H9 (cell line): ENCODE data around the gene NOG. TPM values are rescaled to one million over a fixed set of nuclear protein-coding genes. Genes with fewer than 3 reads are reported as not detected.

ENCODE experiments used
- DNase-seq: peaks from one replicate; pipeline ENCODE4 v3.0.0-alpha.2; 2017
- H2AFZ ChIP-seq: one replicate; pipeline ENCODE4 v1.6.1; 2013; ENCODE audit warnings: mild to moderate bottlenecking, low read length, control low read depth, moderate library complexity
- H2AK5ac ChIP-seq: 2 replicates; pipeline ENCODE4 v1.6.1; 2013; ENCODE audit warnings: low read length, control low read depth, mixed read lengths; ENCODE audit not compliant: insufficient read length
- H2BK120ac ChIP-seq: one replicate; pipeline ENCODE4 v1.6.1; 2013; ENCODE audit warnings: low read depth, mild to moderate bottlenecking, low read length, control low read depth, inconsistent platforms; ENCODE audit not compliant: poor library complexity, severe bottlenecking
- H2BK12ac ChIP-seq: 2 replicates; pipeline ENCODE4 v1.6.1; 2013; ENCODE audit warnings: low read length, control low read depth, mixed read lengths, low read depth; ENCODE audit not compliant: insufficient read length
- H2BK15ac ChIP-seq: 2 replicates; pipeline ENCODE4 v1.6.1; 2013; ENCODE audit warnings: low read depth, low read length, control low read depth
- H2BK20ac ChIP-seq: one replicate; pipeline ENCODE4 v1.6.1; 2013; ENCODE audit warnings: low read depth, mild to moderate bottlenecking, low read length, control low read depth, inconsistent platforms; ENCODE audit not compliant: poor library complexity, severe bottlenecking
- H2BK5ac ChIP-seq: 2 replicates; pipeline ENCODE4 v1.6.1; 2013; ENCODE audit warnings: low read length, control low read depth, mixed read lengths; ENCODE audit not compliant: insufficient read length
- H3K14ac ChIP-seq: 2 replicates; pipeline ENCODE4 v1.6.1; 2013; ENCODE audit warnings: low read length, control low read depth; ENCODE audit not compliant: insufficient read depth
- H3K18ac ChIP-seq: 2 replicates; pipeline ENCODE4 v1.6.1; 2013; ENCODE audit warnings: low read depth, mild to moderate bottlenecking, mixed read lengths, low read length, control low read depth; ENCODE audit not compliant: insufficient read length
- H3K23ac ChIP-seq: 2 replicates; pipeline ENCODE4 v1.6.1; 2013; ENCODE audit warnings: low read length, control low read depth, mixed read lengths, low read depth; ENCODE audit not compliant: insufficient read length
- H3K23me2 ChIP-seq: 2 replicates; pipeline ENCODE4 v1.6.1; 2013; ENCODE audit warnings: low read depth, mild to moderate bottlenecking, mixed read lengths, low read length, control low read depth; ENCODE audit not compliant: insufficient read length, poor library complexity, severe bottlenecking
- H3K27ac ChIP-seq: 2 replicates; pipeline ENCODE4 v1.5.1; 2013; ENCODE audit warnings: low read length, control low read depth, mixed read lengths, low read depth; ENCODE audit not compliant: insufficient read length
- H3K27me3 ChIP-seq: 2 replicates; pipeline ENCODE4 v1.6.1; 2013; ENCODE audit warnings: low read length, control low read depth, inconsistent platforms; ENCODE audit not compliant: insufficient read depth
- H3K4ac ChIP-seq: 2 replicates; pipeline ENCODE4 v1.6.1; 2013; ENCODE audit warnings: low read depth, mild to moderate bottlenecking, control low read depth, inconsistent platforms, low read length, moderate library complexity
- H3K4me1 ChIP-seq: 2 replicates; pipeline ENCODE4 v1.6.1; 2013; ENCODE audit warnings: low read length, control low read depth, inconsistent platforms; ENCODE audit not compliant: insufficient read depth
- H3K4me2 ChIP-seq: 2 replicates; pipeline ENCODE4 v1.6.1; 2013; ENCODE audit warnings: low read length, control low read depth, mixed read lengths; ENCODE audit not compliant: insufficient read length, insufficient read depth
- H3K56ac ChIP-seq: 2 replicates; pipeline ENCODE4 v1.6.1; 2013; ENCODE audit warnings: low read depth, mild to moderate bottlenecking, mixed read lengths, low read length, control low read depth; ENCODE audit not compliant: insufficient read length
- H3K79me1 ChIP-seq: 2 replicates; pipeline ENCODE4 v1.6.1; 2013; ENCODE audit warnings: low read depth, mild to moderate bottlenecking, moderate library complexity, low read length, control low read depth, inconsistent platforms; ENCODE audit not compliant: insufficient read depth, poor library complexity, severe bottlenecking
- H3K79me2 ChIP-seq: 2 replicates; pipeline ENCODE4 v1.6.1; 2013; ENCODE audit warnings: low read length, control low read depth, inconsistent platforms; ENCODE audit not compliant: insufficient read depth
- H3K9ac ChIP-seq: 2 replicates; pipeline ENCODE4 v1.6.1; 2013; ENCODE audit warnings: low read length, control low read depth, mixed read lengths; ENCODE audit not compliant: insufficient read length; ENCODE audit errors: extremely low read depth
- H3K9me3 ChIP-seq: one replicate; pipeline ENCODE4 v1.6.1; 2013; ENCODE audit warnings: low read depth, low read length, inconsistent platforms; ENCODE audit not compliant: control insufficient read depth
- H3T11ph ChIP-seq: one replicate; pipeline ENCODE4 v1.6.1; 2013; ENCODE audit warnings: mild to moderate bottlenecking, low read length, control low read depth, inconsistent platforms
- H4K20me1 ChIP-seq: one replicate; pipeline ENCODE4 v1.6.1; 2013; ENCODE audit not compliant: control insufficient read depth, insufficient read length, insufficient read depth
- H4K5ac ChIP-seq: 2 replicates; pipeline ENCODE4 v1.6.1; 2013; ENCODE audit warnings: low read depth, mild to moderate bottlenecking, mixed read lengths, low read length, control low read depth; ENCODE audit not compliant: insufficient read length
- H4K8ac ChIP-seq: replicated peaks from 2 replicates; pipeline ENCODE4 v1.6.1; 2013; ENCODE audit warnings: low read length, control low read depth, mixed read lengths, low read depth; ENCODE audit not compliant: insufficient read length
- H4K91ac ChIP-seq: 2 replicates; pipeline ENCODE4 v1.6.1; 2013; ENCODE audit warnings: low read depth, mild to moderate bottlenecking, moderate library complexity, mixed read lengths, low read length, control low read depth; ENCODE audit not compliant: insufficient read length
- H3K27ac Mint-ChIP-seq, 3 experiments: 2 replicates in 2 of 3; 3 replicates in 1 of 3; pipeline ENCODE4 v1.8.0; 2020 to 2021; ENCODE audit warnings: mixed read lengths in 3 of 3, mild to moderate bottlenecking in 1 of 3, moderate library complexity in 1 of 3
- H3K27me3 Mint-ChIP-seq: 2 replicates; pipeline ENCODE4 v1.8.0; 2021; ENCODE audit warnings: low read depth, mild to moderate bottlenecking, moderate library complexity, mixed read lengths
- H3K36me3 Mint-ChIP-seq, 3 experiments: 2 replicates in 2 of 3; 3 replicates in 1 of 3; pipeline ENCODE4 v1.8.0; 2020 to 2021; ENCODE audit warnings: low read depth in 3 of 3, mixed read lengths in 3 of 3; ENCODE audit not compliant: insufficient read depth in 1 of 3
- H3K4me1 Mint-ChIP-seq, 2 experiments: 2 replicates each; pipeline ENCODE4 v1.8.0; 2020; ENCODE audit warnings: mixed read lengths in 2 of 2
- H3K4me3 Mint-ChIP-seq, 2 experiments: 2 replicates in 1 of 2; 3 replicates in 1 of 2; pipeline ENCODE4 v1.8.0; 2020 to 2021; ENCODE audit warnings: mild to moderate bottlenecking in 2 of 2, mixed read lengths in 2 of 2, moderate library complexity in 1 of 2
- H3K9me3 Mint-ChIP-seq, 2 experiments: 2 replicates in 1 of 2; 3 replicates in 1 of 2; pipeline ENCODE4 v1.8.0; 2020; ENCODE audit warnings: mild to moderate bottlenecking in 2 of 2, mixed read lengths in 2 of 2, moderate library complexity in 1 of 2
- WGBS: extraction: QIAGEN DNeasy Blood & Tissue Kit; methylation state at CpG from one replicate; pipeline ENCODE4 v1.1.7; 2013; ENCODE audit warnings: missing lambda C conversion rate, low lambda C conversion rate, mixed read lengths; ENCODE audit not compliant: insufficient read length; ENCODE audit errors: extremely low coverage; 5-methylcytosine and 5-hydroxymethylcytosine counted together
- total RNA-seq: library from RNA; stranded (reverse); gene quantifications from 2 replicates; pipeline ENCODE4 v1.2.1, GENCODE V29; 2021
- TF ChIP-seq, protein P1 (sequence below): fragments of 200-600 bp; sonication (generic); conservative IDR thresholded peaks from 3 replicates; pipeline ENCODE4 v1.8.0; 2021; ENCODE audit warnings: antibody characterized with exemption, mild to moderate bottlenecking

NOG gene
- total RNA-seq, 1 experiment from 2014 or later: not detected

DNA sequence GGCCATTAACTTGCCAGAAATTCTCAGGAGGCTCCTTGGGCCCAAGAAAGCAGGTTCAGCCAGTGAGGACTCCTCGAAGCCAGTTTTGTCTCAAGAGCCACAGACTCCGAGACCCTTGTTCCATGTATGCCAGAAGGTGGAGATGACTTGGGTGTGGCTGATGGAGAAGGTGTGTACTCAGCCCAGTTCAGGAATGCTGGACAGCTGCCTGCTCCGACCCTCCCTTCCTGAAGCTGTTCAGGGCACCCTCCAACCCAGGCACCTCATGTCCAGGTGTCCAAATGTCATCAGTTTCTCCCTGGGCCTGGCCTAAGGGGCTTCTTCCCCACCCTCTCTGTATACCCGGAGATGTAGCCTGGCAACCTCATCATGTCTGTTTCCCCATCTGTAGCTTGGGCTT, 40.2 kb downstream of the NOG start:
- Histone ChIP-seq H3K4me2 (no peak overlapping the region), H3K56ac (no peak overlapping the region), H2AFZ (no peak overlapping the region), H4K20me1 (no peaks in the 10 kb centered on the region), H3K79me2 (no peaks in the 10 kb centered on the region), H3K4me1 (no peaks in the 10 kb centered on the region), H4K5ac (no peak overlapping the region), H3K27me3 (no peaks in the 10 kb centered on the region; the same call in 1 of the 2 replicates), H4K8ac (no peak overlapping the region), H3K14ac (no peak overlapping the region), H3K79me1 (no peaks in the 10 kb centered on the region), H2AK5ac (no peak overlapping the region), H3K23ac (no peak overlapping the region), H3K9me3 (no peaks in the 10 kb centered on the region), H3K9ac (no peak overlapping the region), H4K91ac (no peak overlapping the region), H3K18ac (no peak overlapping the region), H3K23me2 (no peaks in the 10 kb centered on the region), H3T11ph (no peak overlapping the region), H2BK20ac (no peak overlapping the region), H2BK12ac (no peak overlapping the region), H3K27ac (no peak overlapping the region), H2BK15ac (no peak overlapping the region), H3K4ac (no peak overlapping the region), H2BK120ac (no peak overlapping the region), H2BK5ac (no peak overlapping the region)
- no peaks in the 10 kb centered on the region for H3K9me3 Mint-ChIP-seq
- peaks cover 2% of the 10 kb centered on the region in 2 experiments for H3K4me1 Mint-ChIP-seq
- no peaks in the 10 kb centered on the region for H3K36me3 Mint-ChIP-seq
- H3K4me3 Mint-ChIP-seq: no peak overlapping the region
- no peak for DNase-seq
- H3K27ac Mint-ChIP-seq: no peak overlapping the region
- TF ChIP-seq, protein P1, sequence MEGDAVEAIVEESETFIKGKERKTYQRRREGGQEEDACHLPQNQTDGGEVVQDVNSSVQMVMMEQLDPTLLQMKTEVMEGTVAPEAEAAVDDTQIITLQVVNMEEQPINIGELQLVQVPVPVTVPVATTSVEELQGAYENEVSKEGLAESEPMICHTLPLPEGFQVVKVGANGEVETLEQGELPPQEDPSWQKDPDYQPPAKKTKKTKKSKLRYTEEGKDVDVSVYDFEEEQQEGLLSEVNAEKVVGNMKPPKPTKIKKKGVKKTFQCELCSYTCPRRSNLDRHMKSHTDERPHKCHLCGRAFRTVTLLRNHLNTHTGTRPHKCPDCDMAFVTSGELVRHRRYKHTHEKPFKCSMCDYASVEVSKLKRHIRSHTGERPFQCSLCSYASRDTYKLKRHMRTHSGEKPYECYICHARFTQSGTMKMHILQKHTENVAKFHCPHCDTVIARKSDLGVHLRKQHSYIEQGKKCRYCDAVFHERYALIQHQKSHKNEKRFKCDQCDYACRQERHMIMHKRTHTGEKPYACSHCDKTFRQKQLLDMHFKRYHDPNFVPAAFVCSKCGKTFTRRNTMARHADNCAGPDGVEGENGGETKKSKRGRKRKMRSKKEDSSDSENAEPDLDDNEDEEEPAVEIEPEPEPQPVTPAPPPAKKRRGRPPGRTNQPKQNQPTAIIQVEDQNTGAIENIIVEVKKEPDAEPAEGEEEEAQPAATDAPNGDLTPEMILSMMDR: no peak
- peaks cover 32% of the 10 kb centered on the region for H3K27me3 Mint-ChIP-seq
- no CpG with 5 or more reads among the region's 4 CpGs for WGBS
